NB4 (cell line): ENCODE results near the gene RAB4B.

Experiments used
- POLR2A ChIP-seq: IDR thresholded peaks from 2 replicates; pipeline ENCODE4 v1.6.1; 2011; ENCODE audit warnings: mild to moderate bottlenecking; ENCODE audit not compliant: insufficient read length; ENCODE audit errors: extremely low read depth
- TF ChIP-seq, protein P1 (sequence below): IDR thresholded peaks from one replicate; pipeline ENCODE4 v1.5.1; 2012; ENCODE audit warnings: low read depth, low read length
- TF ChIP-seq, protein P2 (sequence below): IDR thresholded peaks from 2 replicates; pipeline ENCODE4 v1.6.1; 2011; ENCODE audit warnings: low read depth, low read length

DNA sequence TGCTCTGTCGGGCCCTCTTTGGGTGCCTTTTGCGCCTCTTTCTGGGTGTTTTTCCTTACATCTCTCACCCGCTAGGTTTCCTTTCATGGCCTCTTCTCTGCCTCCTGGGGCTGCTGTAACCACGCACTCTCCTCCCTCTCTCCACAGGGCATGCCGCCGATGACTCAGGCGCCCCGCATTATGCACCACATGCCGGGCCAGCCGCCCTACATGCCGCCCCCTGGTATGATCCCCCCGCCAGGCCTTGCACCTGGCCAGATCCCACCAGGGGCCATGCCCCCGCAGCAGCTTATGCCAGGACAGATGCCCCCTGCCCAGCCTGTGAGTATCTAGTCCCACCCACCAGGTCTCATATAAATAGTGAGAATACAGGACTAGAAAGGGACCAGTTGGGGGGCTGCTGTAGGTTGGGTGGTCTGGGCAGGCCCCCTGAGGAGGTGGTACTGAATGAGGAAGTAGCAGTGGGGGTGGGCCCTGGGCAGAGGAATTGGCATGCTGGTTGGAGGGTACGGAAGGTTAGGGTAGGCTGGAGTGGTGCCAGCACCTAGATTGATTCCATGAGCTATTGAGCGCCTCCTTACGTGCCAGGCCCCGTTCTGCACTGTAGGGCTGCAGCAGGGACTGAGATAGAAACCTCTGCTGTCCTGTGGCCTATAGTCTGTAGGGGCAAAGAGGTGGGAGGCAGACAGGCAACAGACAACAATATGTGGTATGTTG lies 15.1 kb upstream of the RAB4B start:
- TF ChIP-seq, protein P1, sequence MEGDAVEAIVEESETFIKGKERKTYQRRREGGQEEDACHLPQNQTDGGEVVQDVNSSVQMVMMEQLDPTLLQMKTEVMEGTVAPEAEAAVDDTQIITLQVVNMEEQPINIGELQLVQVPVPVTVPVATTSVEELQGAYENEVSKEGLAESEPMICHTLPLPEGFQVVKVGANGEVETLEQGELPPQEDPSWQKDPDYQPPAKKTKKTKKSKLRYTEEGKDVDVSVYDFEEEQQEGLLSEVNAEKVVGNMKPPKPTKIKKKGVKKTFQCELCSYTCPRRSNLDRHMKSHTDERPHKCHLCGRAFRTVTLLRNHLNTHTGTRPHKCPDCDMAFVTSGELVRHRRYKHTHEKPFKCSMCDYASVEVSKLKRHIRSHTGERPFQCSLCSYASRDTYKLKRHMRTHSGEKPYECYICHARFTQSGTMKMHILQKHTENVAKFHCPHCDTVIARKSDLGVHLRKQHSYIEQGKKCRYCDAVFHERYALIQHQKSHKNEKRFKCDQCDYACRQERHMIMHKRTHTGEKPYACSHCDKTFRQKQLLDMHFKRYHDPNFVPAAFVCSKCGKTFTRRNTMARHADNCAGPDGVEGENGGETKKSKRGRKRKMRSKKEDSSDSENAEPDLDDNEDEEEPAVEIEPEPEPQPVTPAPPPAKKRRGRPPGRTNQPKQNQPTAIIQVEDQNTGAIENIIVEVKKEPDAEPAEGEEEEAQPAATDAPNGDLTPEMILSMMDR: no peak
- TF ChIP-seq POLR2A: no peak
- TF ChIP-seq, protein P2, sequence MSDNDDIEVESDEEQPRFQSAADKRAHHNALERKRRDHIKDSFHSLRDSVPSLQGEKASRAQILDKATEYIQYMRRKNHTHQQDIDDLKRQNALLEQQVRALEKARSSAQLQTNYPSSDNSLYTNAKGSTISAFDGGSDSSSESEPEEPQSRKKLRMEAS: no peak
